Lower leg skin (tissue), 3 donors: ENCODE results near the gene RAPGEF4.

Experiments used
- POLR2A ChIP-seq, 2 donors: fragments of 450-650 bp; IDR thresholded peaks; one replicate each; pipeline ENCODE4 v1.6.1; 2016 to 2017; ENCODE audit warnings: antibody characterized with exemption in 2 of 2, mild to moderate bottlenecking in 1 of 2, moderate library complexity in 1 of 2
- TF ChIP-seq, protein P1 (sequence below), 3 donors: fragments of 450-650 bp; IDR thresholded peaks; one replicate each; pipeline ENCODE4 v1.5.1; 2016; ENCODE audit warnings: antibody characterized with exemption in 3 of 3, mild to moderate bottlenecking in 3 of 3, moderate library complexity in 2 of 3

- TF ChIP-seq POLR2A (IDR thresholded peaks at IDR 0.05) = no peak
- TF ChIP-seq, protein P1, sequence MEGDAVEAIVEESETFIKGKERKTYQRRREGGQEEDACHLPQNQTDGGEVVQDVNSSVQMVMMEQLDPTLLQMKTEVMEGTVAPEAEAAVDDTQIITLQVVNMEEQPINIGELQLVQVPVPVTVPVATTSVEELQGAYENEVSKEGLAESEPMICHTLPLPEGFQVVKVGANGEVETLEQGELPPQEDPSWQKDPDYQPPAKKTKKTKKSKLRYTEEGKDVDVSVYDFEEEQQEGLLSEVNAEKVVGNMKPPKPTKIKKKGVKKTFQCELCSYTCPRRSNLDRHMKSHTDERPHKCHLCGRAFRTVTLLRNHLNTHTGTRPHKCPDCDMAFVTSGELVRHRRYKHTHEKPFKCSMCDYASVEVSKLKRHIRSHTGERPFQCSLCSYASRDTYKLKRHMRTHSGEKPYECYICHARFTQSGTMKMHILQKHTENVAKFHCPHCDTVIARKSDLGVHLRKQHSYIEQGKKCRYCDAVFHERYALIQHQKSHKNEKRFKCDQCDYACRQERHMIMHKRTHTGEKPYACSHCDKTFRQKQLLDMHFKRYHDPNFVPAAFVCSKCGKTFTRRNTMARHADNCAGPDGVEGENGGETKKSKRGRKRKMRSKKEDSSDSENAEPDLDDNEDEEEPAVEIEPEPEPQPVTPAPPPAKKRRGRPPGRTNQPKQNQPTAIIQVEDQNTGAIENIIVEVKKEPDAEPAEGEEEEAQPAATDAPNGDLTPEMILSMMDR (IDR thresholded peaks at IDR 0.05) = no peak
Measured at GRCh38 chr2:172792711-172793110, 57.1 kb downstream of the RAPGEF4 start.
